RCC 7860 (cell line): ENCODE results near the gene KRTAP12-1.
"Not testable (repeated sequence)": the region's sequence is repeated elsewhere in the genome, so short reads cannot be mapped to it uniquely, and the experiment has no call there.

Experiments used
- DNase-seq: peaks from one replicate; pipeline ENCODE4 v3.0.0-alpha.2; 2015; ENCODE audit warnings: low spot score
- FAIRE-seq: peaks from 2 replicates; lab custom pipeline; 2012; peaks lifted over from hg19 to GRCh38; lab: Jason Lieb, UNC

KRTAP12-1 gene

DNA sequence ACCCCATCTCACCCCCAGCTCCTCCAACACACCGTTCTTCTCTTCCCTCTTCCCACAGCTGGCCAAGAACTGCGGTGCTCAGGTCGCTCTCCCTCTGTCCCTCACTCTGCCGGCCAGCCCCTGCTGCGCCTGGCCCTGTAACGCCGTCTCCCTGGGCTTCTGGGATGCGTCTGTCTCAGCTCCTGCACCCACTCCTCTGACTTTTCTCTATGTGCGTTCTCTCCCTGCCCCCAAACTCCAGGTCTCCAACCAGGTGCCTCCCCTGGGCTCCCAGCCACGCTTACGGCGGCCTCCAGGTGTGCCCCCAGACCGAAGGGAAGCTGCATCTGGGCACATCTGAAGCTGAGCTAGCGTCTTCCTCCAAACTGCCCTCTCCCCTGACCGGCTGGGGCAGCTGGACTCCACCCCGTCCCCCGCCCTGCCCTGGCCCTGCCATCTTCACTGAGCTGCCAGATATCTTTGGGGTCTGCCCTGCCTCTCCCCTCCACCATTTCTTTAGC, 17.6 kb upstream of the KRTAP12-1 start:
- no peak for FAIRE-seq
- DNase-seq = no peak

DNA sequence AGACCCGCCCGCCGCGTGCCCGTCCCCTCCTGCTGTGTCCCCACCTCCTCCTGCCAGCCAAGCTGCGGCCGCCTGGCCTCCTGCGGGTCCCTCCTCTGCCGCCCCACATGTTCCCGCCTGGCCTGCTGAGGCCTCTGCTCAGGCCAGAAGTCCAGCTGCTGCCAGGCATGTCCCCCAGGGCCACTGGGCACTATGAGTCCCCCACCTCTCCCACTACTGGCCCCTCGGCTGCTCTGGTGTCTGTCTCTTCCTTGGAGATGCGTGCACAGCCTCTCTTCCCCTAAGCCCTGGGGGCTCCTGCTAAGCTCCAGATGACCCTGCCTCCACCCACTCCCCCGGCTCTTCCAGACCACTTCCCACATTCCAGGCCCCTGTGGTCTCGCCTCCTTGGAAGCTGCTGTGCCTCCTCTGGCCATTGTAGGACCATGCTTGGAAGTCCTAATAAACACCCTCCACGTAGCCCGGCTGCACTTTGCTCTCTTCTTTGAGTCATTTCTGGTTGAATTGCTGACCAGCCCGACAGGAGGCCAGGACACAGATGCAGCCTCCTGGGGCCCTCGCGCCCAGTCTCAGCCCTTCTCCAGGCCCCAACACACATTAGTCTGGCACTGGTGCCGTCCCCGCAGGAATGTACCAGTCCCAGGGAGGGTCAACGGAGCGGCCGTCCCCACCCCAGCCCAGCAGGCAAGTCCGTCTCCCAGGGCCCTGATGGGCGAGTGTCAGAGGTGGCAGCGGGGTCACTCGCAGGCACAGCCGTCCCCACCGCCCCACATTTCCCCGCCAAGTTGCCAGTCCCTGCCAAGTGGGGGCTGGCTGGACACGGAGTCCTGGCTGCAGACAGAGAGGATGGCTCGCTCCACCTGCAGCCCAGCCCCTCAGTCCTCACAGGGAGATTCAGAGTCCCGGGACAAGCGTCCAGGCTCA, 16.1 kb upstream of the KRTAP12-1 start:
- DNase-seq (no peak), FAIRE-seq (no peak)

- FAIRE-seq, DNase-seq: not testable (repeated sequence)
Measured at GRCh38 chr21:44697172-44697810, 15.3 kb upstream of the KRTAP12-1 start, which contains the start of gene KRTAP10-12. Gene KRTAP10-12, plus strand, starts transcription at chr21:44697172. Its CDS starts 30 bp downstream, at chr21:44697202.

GRCh38 chr21:44696572-44696971, 14.6 kb upstream of the KRTAP12-1 start:
- no peak for DNase-seq
- FAIRE-seq = no peak

DNA sequence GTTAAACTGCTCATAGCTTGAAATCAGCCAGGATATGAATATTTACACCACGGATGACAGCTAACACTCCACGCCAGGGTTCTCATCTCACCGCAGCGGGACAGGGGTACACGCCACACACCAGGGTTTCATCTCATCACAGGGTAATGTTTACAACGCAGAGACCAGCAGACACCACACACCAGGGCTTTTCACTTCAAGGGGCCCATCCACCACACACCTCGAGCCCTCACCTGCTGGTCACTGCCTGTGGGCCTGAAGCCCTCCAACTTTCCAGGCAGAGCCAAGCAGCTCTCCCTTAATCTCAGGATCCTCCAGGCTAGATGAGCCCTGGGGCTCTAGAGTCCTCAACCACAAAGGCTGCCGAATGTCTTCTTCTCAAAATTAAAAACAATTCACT, 13.7 kb upstream of the KRTAP12-1 start:
- no peak for DNase-seq
- no peak for FAIRE-seq

DNA sequence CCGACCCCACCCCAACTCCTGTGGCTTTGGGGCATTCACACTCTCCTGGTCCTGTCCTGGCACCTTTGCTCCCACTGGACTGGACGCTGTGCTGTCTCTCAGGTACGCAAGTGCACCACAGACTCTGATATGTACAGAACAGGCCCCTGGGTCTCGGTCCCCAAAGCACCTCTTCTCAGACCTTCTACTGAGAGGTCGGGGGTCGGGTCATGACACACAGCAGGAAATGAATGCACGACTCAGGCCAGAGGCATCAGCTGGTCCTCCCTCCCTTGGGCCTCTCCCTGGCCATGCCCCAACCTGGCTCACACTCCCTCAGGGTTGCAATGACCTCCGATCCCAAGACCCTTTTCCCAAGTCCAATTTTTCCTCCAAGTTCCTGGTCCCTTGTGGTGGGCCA, 13.2 kb upstream of the KRTAP12-1 start:
- no peak for DNase-seq
- no peak for FAIRE-seq

DNA sequence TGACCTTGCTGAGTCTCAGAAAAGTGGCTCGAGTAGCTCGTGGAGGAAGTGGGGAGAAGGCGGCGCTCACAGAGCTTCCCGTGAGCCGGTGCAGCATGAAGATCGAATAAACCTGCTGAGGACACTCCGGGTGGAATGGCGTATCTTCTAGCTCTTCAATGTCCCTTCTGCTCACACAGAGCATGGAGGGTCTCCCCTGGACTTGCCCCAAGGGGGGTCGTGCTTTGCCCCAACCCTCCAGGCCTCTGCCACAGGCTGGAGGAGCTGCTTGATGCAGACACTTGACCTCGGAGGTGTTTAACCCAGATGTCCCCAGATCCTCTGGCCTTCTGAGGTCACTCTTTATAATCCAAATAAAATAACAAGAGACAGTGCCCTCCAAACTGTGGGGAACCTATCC, 12.8 kb upstream of the KRTAP12-1 start:
- no peak for FAIRE-seq
- no peak for DNase-seq

- FAIRE-seq = no peak
- DNase-seq = no peak
Measured at GRCh38 chr21:44692798-44693512, 11.0 kb upstream of the KRTAP12-1 start.

- FAIRE-seq (no peak), DNase-seq (no peak)
Measured at GRCh38 chr21:44691686-44692085, 9.7 kb upstream of the KRTAP12-1 start.

GRCh38 chr21:44689740-44690139, 7.8 kb upstream of the KRTAP12-1 start:
- not testable (repeated sequence) for DNase-seq, FAIRE-seq

- DNase-seq (no peak), FAIRE-seq (no peak)
Measured at GRCh38 chr21:44687671-44688070, 5.7 kb upstream of the KRTAP12-1 start.

DNA sequence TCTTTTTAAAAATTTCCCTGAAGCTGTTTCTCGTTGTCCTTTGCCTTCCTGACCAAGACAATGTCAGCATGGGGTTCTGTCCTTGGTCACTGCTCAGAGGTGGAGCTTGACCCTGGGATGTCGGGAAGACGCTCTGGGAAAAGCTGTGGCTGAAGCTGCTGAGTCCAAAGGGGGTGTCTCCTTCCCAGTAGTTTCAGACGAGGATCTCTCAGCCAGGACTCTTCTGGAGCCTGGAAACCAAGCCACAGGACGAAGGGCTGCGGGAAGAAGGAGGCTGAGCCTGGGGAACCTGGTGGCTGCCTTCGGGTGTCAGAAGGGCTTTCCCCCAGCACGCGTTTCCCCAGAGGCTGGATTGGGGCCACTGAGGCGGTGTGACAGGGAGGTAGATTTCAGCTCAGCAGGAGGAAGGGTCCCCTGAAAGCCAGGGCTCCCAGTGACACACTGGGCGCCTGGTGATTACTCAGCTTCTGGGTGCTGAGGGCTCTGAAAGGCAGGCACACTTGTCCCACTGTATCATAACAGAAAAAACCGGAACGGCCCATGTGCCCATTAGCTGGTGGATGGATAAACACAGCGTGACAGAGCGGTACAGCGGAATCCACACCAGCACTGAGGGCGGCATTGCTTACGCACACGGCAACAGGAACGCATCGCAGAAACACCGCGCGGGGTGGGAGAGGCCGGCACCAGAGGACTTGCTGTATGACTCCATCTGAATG, 5.0 kb upstream of the KRTAP12-1 start:
- DNase-seq (no peak), FAIRE-seq (no peak)

DNA sequence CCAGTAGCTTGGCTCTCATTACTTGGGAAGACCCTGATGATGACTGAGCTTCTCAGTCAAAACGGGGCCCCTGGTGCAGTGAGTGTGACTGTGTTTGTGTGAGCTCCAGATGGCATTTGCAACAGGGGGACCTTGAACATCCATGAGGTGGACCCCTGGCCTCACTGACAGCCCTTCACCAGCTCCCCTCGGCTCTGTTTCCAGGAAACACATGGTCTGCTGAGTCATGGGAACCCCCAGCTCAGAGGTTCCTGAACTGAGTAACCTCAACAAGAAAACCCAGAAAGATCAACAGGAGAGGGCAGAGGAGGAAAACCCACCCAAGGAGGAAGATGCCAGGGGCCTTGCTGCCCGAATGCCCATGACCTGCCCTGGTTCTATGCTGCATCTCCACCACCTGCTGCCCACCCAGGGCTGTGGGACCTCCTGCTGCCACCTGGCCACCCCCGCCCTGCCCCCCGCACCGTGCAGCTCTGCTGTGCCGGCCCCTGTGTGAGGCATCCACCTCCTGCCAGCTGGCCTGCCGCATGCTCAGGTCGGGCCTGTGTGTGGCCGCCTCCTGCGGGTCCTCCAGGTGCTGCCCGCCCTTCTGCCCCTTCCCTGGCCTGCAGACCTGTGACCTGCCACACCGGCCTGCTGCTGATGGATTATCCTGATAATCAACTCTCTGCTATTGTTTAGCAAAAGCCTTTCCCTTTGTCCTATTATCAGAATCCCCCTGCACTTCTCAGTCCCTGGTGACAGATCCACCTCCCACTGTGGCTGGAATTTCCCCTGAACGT, 4.2 kb upstream of the KRTAP12-1 start:
- no peak for FAIRE-seq
- DNase-seq = no peak

DNA sequence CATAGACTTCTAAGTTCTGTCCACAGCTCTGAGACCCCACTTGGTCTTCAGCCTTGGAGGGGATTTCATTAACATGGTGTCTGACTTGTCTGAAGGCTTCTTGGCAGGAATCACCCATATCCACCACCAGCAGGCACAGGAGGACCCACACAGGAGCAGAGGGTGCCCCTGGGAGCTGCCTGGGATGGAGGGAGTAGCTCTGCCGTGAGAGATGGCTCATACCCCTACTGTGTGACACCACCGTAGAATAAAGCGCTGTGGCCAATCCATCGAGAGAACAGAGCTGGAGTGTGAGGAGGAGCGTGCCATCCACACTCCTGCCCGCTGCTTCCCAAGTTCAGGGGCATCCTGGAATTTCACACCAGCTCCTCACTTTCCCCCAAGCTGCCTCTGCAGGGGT, 3.1 kb upstream of the KRTAP12-1 start:
- not testable (repeated sequence) for FAIRE-seq, DNase-seq

- DNase-seq = no peak
- no peak for FAIRE-seq
Measured at GRCh38 chr21:44684483-44684882, 2.5 kb upstream of the KRTAP12-1 start.

DNA sequence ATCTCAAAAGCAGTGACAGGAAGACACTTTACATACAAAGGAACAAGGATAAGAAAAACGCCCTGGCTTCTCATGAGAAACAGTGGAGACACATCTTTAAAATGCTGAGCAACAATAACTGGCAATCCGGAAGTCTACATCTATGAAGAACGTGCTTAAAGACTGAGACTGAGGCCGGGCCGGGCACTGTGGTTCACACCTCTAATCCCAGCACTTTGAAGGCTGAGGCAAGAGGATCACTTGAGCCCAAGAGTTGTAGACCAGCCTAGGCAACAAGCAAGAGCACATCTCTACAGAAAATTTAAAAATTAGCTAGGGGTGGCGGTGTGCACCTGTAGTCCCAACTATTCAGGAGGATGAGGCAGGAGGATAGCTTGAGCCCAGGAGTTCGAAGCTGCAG, 2.1 kb upstream of the KRTAP12-1 start:
- FAIRE-seq (no peak), DNase-seq (no peak)

DNA sequence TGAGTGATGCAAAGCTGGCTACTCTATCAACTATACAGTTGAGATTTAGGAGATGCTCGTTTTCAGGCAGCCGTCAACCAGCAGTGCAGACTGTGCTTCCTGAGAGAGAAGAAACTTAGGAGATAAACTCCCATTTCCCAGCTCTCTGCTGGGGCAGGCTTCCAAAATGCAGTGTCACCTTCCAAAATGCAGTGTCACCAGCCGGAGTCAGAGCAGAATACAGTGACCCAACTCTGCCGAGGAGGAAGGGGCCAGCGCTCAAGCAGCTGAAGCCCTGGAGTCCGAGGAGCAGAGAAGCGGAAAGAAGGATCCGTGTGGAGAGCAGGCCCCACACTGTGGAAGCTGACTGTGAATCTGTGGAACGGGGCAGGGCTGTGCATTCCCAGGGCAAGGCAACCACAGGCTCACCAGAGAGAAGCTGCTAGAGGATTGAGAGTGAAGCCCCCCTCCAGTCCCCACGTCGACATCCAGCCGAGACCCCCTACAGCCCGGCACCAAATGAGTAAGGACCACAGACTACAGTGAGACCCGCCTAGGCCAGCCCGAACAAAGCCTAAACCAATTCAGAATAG, 703 bp upstream of the KRTAP12-1 start:
- FAIRE-seq = no peak
- DNase-seq = no peak

GRCh38 chr21:44681152-44681551, 811 bp downstream of the KRTAP12-1 start:
- DNase-seq (no peak), FAIRE-seq (no peak)

GRCh38 chr21:44677881-44678280, 4.1 kb downstream of the KRTAP12-1 start:
- no peak for DNase-seq
- FAIRE-seq = no peak
